Tracheal epithelial cell (primary cell): ENCODE data around the gene C15orf62. TPM values are rescaled to one million over a fixed set of nuclear protein-coding genes. Genes with fewer than 3 reads are reported as not detected.

Experiments
- total RNA-seq: library from RNA; depleted of rRNA; stranded (reverse); fragments of >200 nt; gene quantifications from 2 replicates; pipeline ENCODE4 v1.2.1, GENCODE V29; 2014

Gene C15orf62
- total RNA-seq = 0.85 and 1.2 TPM in 2 replicates

GRCh38 chr15:40769274-40770146 is at the start of gene C15orf62:
TSS of gene C15orf62 (plus strand) at chr15:40769980. CDS start at chr15:40770496, 516 bp downstream.

GRCh38 chr15:40754883-40755811 is 14.6 kb upstream of the C15orf62 start, which contains the start of gene RMDN3:
TSS of gene RMDN3 (minus strand) at chr15:40755254. CDS start at chr15:40754783, 471 bp downstream.

GRCh38 chr15:40763801-40764628 is 5.8 kb upstream of the C15orf62 start, which contains the start of gene GCHFR:
TSS of gene GCHFR (plus strand) at chr15:40764068. CDS start at chr15:40764181, 113 bp downstream.

GRCh38 chr15:40807028-40807887 is 37.5 kb downstream of the C15orf62 start, which contains the start of the genes DNAJC17 and ZFYVE19:
TSS of gene DNAJC17 (minus strand) at chr15:40807473. CDS start at chr15:40807446, 27 bp downstream.
TSS of gene ZFYVE19 (plus strand) at chr15:40807089. CDS start at chr15:40807590, 501 bp downstream.

Other genes with a start within 250 kb of the C15orf62 start
- gene CCDC32, start 204.9 kb upstream of the C15orf62 start, total RNA-seq = 14.3 and 15.7 TPM in 2 replicates
- 16.8 and 19.8 TPM in 2 replicates for gene RPUSD2, start 200.7 kb upstream of the C15orf62 start, total RNA-seq
- 1.1 and 2.2 TPM in 2 replicates for gene KNL1, start 175.7 kb upstream of the C15orf62 start, total RNA-seq
- 0.21 and 2.4 TPM in 2 replicates for gene RAD51, start 74.8 kb upstream of the C15orf62 start, total RNA-seq
- gene RMDN3, start 14.7 kb upstream of the C15orf62 start, total RNA-seq = 14.5 and 14.7 TPM in 2 replicates
- 8.4 and 30.9 TPM in 2 replicates for gene GCHFR, start 5.9 kb upstream of the C15orf62 start, total RNA-seq
- 29.4 and 29.9 TPM in 2 replicates for gene ZFYVE19, start 37.1 kb downstream of the C15orf62 start, total RNA-seq
- 22.8 and 28.4 TPM in 2 replicates for gene DNAJC17, start 37.5 kb downstream of the C15orf62 start, total RNA-seq
- not detected in 2 replicates for gene PPP1R14D, start 58.7 kb downstream of the C15orf62 start, total RNA-seq
- gene SPINT1, start 74.1 kb downstream of the C15orf62 start, total RNA-seq = 258 and 274 TPM in 2 replicates
- 11.7 and 17.8 TPM in 2 replicates for gene RHOV, start 104.3 kb downstream of the C15orf62 start, total RNA-seq
- gene VPS18, start 124.5 kb downstream of the C15orf62 start, total RNA-seq = 24.7 and 48.0 TPM in 2 replicates
- under 0.01 TPM in 1 of 2 replicates, not detected in the other for gene DLL4, start 159.4 kb downstream of the C15orf62 start, total RNA-seq
- 11.3 and 38.6 TPM in 2 replicates for gene CHAC1, start 183.5 kb downstream of the C15orf62 start, total RNA-seq